ENCODE data around the gene POLR2E. TPM values are rescaled to one million over a fixed set of nuclear protein-coding genes. Genes with fewer than 3 reads are reported as not detected.

Gene POLR2E
- total and polyA plus RNA-seq, 9 of the 15 experiments (the other 6 are each of a cell fraction or from before 2014, with no cell fraction given), result 3.4 to 413 (median 244) TPM

- TF ChIP-seq CGGBP1 (CRISPR knock-in tag; IDR thresholded peaks at IDR 0.05), result no peak
- no peak for TF ChIP-seq CBFA2T2 (conservative IDR thresholded peaks at IDR 0.05)
- peak; percentile 65 for TF ChIP-seq PCBP1 (IDR thresholded peaks at IDR 0.05; ENCODE audit: low read depth, low read length, poor library complexity, severe bottlenecking)
- TF ChIP-seq BRD4 (IDR thresholded peaks at IDR 0.05), result no peak
- no peak for TF ChIP-seq ZNF384 (IDR thresholded peaks at IDR 0.05; ENCODE audit: low read depth, low read length)
- TF ChIP-seq ZNF589 (CRISPR knock-in tag; IDR thresholded peaks at IDR 0.05; ENCODE audit: low read depth), result no peak
- peak; percentile 97 for TF ChIP-seq KDM1A (IDR thresholded peaks at IDR 0.05)
- no peak for TF ChIP-seq MXI1 (IDR thresholded peaks at IDR 0.05; ENCODE audit: low read depth, low read length)
- TF ChIP-seq TGIF2 (CRISPR knock-in tag; IDR thresholded peaks at IDR 0.05), result no peak
- no peak for TF ChIP-seq CHD1 (IDR thresholded peaks at IDR 0.05; ENCODE audit: low read length)
- TF ChIP-seq ZNF23 (CRISPR knock-in tag; IDR thresholded peaks at IDR 0.05), result no peak
- no peak for TF ChIP-seq ATF1 (CRISPR knock-in tag; IDR thresholded peaks at IDR 0.05)
- no peak for TF ChIP-seq ATF1 (tag; IDR thresholded peaks at IDR 0.05)
- TF ChIP-seq PRPF4 (IDR thresholded peaks at IDR 0.05; ENCODE audit: insufficient read depth, low read depth, low read length, poor library complexity, severe bottlenecking), result no peak
- TF ChIP-seq SRF (CRISPR knock-in tag; IDR thresholded peaks at IDR 0.05), result no peak
- TF ChIP-seq FOXP1 (CRISPR knock-in tag; IDR thresholded peaks at IDR 0.05), result no peak
- TF ChIP-seq ZZZ3 (IDR thresholded peaks at IDR 0.05), result no peak
- no peak for TF ChIP-seq ZKSCAN3 (CRISPR knock-in tag; IDR thresholded peaks at IDR 0.05)
- no peak for TF ChIP-seq RAD51 (IDR thresholded peaks at IDR 0.05; ENCODE audit: borderline replicate concordance, low read depth)
- no peak for TF ChIP-seq ZNF280B (CRISPR knock-in tag; IDR thresholded peaks at IDR 0.05)
- no peak for TF ChIP-seq PHF8 (IDR thresholded peaks at IDR 0.05; ENCODE audit: borderline replicate concordance, low read length)
- TF ChIP-seq SRSF1 (IDR thresholded peaks at IDR 0.05; ENCODE audit: low read depth, low read length), result no peak
- TF ChIP-seq NR2C2 (CRISPR knock-in tag; IDR thresholded peaks at IDR 0.05), result peak; percentile 97
- peak; percentile 98 for TF ChIP-seq NR2C2 (tag; IDR thresholded peaks at IDR 0.05)
- no peak for TF ChIP-seq ZBTB17 (CRISPR knock-in tag; IDR thresholded peaks at IDR 0.05)
- TF ChIP-seq, protein P1, sequence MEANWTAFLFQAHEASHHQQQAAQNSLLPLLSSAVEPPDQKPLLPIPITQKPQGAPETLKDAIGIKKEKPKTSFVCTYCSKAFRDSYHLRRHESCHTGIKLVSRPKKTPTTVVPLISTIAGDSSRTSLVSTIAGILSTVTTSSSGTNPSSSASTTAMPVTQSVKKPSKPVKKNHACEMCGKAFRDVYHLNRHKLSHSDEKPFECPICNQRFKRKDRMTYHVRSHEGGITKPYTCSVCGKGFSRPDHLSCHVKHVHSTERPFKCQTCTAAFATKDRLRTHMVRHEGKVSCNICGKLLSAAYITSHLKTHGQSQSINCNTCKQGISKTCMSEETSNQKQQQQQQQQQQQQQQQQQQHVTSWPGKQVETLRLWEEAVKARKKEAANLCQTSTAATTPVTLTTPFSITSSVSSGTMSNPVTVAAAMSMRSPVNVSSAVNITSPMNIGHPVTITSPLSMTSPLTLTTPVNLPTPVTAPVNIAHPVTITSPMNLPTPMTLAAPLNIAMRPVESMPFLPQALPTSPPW (CRISPR knock-in tag; IDR thresholded peaks at IDR 0.05), result peak; percentile 49
- TF ChIP-seq ZKSCAN1 (IDR thresholded peaks at IDR 0.05; ENCODE audit: low read depth, low read length), result no peak
- no peak for TF ChIP-seq SAFB2 (IDR thresholded peaks at IDR 0.05; ENCODE audit: borderline replicate concordance, low read depth, low read length, severe bottlenecking)
These were observed 26.9 kb downstream of the POLR2E start (continued) for GRCh38 chr19:1068009-1069001.

Measured in K562 (cell line).